ENCODE measurements around the gene CDK11B. TPM values are rescaled to one million over a fixed set of nuclear protein-coding genes. Genes with fewer than 3 reads are reported as not detected.

The CDK11B gene
- total RNA-seq, 4 donors from 2014 or later = 12.8 to 23.7 (median 15.0) TPM

GRCh38 chr1:1622010-1622787 is 36.6 kb downstream of the CDK11B start:
- H3K4me1 ChIP-seq = no peaks in the 10 kb centered on the region
- DNase-seq = no peak
- TF ChIP-seq POLR2A (IDR thresholded peaks at IDR 0.05) = no peak
- no peak for TF ChIP-seq CTCF (IDR thresholded peaks at IDR 0.05)
- no peak overlapping the region for H3K4me3 ChIP-seq (replicated peaks in 1 of 3)
- H3K27ac ChIP-seq = no peak overlapping the region
- intact Hi-C loops (cut with DNase I) = no loop called here
- H3K36me3 ChIP-seq = peaks cover 0 to 12% of the 10 kb centered on the region in 2 donors
- no peaks in the 10 kb centered on the region for H3K27me3 ChIP-seq
- no peaks in the 10 kb centered on the region for H3K9me3 ChIP-seq
- 77 to 86% methylated on average over 9 to 17 of the region's 21 CpGs for WGBS, 2 donors

GRCh38 chr1:1621173-1622009 is 37.4 kb downstream of the CDK11B start:
- WGBS, 2 donors = 81 to 92% methylated on average over 18 to 23 of the region's 31 CpGs
- no peak overlapping the region for H3K27ac ChIP-seq
- peaks cover 0 to 10% of the 10 kb centered on the region in 2 donors for H3K36me3 ChIP-seq
- peaks cover 6 to 8% of the 10 kb centered on the region in 2 donors for H3K4me1 ChIP-seq
- H3K9me3 ChIP-seq = no peaks in the 10 kb centered on the region
- H3K27me3 ChIP-seq = no peaks in the 10 kb centered on the region
- intact Hi-C loops (cut with DNase I) = no loop called here
- DNase-seq = no peak
- H3K4me3 ChIP-seq (replicated peaks in 1 of 3) = no peak overlapping the region
- TF ChIP-seq POLR2A (IDR thresholded peaks at IDR 0.05) (no peak), CTCF (IDR thresholded peaks at IDR 0.05) (no peak)

- intact Hi-C loops (cut with DNase I) = no loop called here
- Histone ChIP-seq H3K27me3 (no peaks in the 10 kb centered on the region), H3K36me3 (peaks cover 0 to 10% of the 10 kb centered on the region in 2 donors), H3K27ac (no peak overlapping the region), H3K4me3 (replicated peaks in 1 of 3) (no peak overlapping the region), H3K9me3 (no peaks in the 10 kb centered on the region), H3K4me1 (peaks cover 7 to 9% of the 10 kb centered on the region in 2 donors)
- DNase-seq = no peak
- 90 to 93% methylated on average over 4 to 16 of the region's 16 CpGs for WGBS, 2 donors
- TF ChIP-seq CTCF (IDR thresholded peaks at IDR 0.05) (no peak), POLR2A (IDR thresholded peaks at IDR 0.05) (no peak)
These were observed 38.2 kb downstream of the CDK11B start for GRCh38 chr1:1620433-1621139.

GRCh38 chr1:1619917-1620361 is 38.9 kb downstream of the CDK11B start:
- WGBS, 2 donors = 74 to 80% methylated on average over 6 to 13 of the region's 14 CpGs
- no peak for DNase-seq
- intact Hi-C loops (cut with DNase I) = no loop called here
- Histone ChIP-seq H3K4me3 (replicated peaks in 1 of 3) (no peak overlapping the region), H3K27me3 (no peaks in the 10 kb centered on the region), H3K9me3 (no peaks in the 10 kb centered on the region), H3K4me1 (peaks cover 7 to 9% of the 10 kb centered on the region in 2 donors), H3K27ac (no peak overlapping the region), H3K36me3 (peaks cover 0 to 10% of the 10 kb centered on the region in 2 donors)
- TF ChIP-seq POLR2A (IDR thresholded peaks at IDR 0.05) (no peak), CTCF (IDR thresholded peaks at IDR 0.05) (no peak)

Measured in thyroid gland (tissue), 4 donors.